AG04450 (cell line): Measurements from ENCODE around the gene CCDC183. TPM values are rescaled to one million over a fixed set of nuclear protein-coding genes. Genes with fewer than 3 reads are reported as not detected.

Source experiments
- CTCF ChIA-PET: fragments of 300-600, 350-600 bp; formaldehyde crosslinking; extraction: SDS; loops from one replicate; lab custom pipeline; 2022; ENCODE audit warnings: antibody characterized with exemption, inconsistent platforms; lab: Charles Lee
- POLR2A ChIA-PET: fragments of 350-600 bp; formaldehyde crosslinking; extraction: SDS; loops from one replicate; lab custom pipeline; 2021; ENCODE audit warnings: antibody characterized with exemption, inconsistent platforms; lab: Yijun Ruan, JAX
- DNase-seq: peaks from one replicate; pipeline ENCODE4 v3.0.0-alpha.2; 2011; ENCODE audit warnings: low read depth, low spot score
- H3K27ac ChIP-seq: one replicate; pipeline ENCODE4 v1.5.1; 2012; ENCODE audit warnings: low read depth, low read length, control low read depth
- H3K27me3 ChIP-seq: one replicate; pipeline ENCODE4 v1.6.0; 2012; ENCODE audit warnings: low read length; ENCODE audit not compliant: control insufficient read depth, insufficient read depth
- H3K4me3 ChIP-seq: 2 replicates; pipeline ENCODE4 v1.5.1; 2011; ENCODE audit warnings: mild to moderate bottlenecking, low read depth, low read length, control low read depth
- H3K9me3 ChIP-seq: 2 replicates; pipeline ENCODE4 v1.5.1; 2012; ENCODE audit warnings: low read length; ENCODE audit not compliant: control insufficient read depth, insufficient read depth
- polyA plus RNA-seq: library from polyadenylated mRNA; depleted of rRNA; stranded (reverse); fragments of >200 nt; gene quantifications from 2 replicates; pipeline ENCODE4 v1.2.3, GENCODE V29; 2011
- TF ChIP-seq, protein P1 (sequence below): IDR thresholded peaks from 2 replicates; pipeline ENCODE4 v1.5.1; 2011; ENCODE audit warnings: low read depth, low read length, control low read depth, inconsistent platforms

CCDC183 gene
- polyA plus RNA-seq, 1 experiment: 0.21 TPM

DNA sequence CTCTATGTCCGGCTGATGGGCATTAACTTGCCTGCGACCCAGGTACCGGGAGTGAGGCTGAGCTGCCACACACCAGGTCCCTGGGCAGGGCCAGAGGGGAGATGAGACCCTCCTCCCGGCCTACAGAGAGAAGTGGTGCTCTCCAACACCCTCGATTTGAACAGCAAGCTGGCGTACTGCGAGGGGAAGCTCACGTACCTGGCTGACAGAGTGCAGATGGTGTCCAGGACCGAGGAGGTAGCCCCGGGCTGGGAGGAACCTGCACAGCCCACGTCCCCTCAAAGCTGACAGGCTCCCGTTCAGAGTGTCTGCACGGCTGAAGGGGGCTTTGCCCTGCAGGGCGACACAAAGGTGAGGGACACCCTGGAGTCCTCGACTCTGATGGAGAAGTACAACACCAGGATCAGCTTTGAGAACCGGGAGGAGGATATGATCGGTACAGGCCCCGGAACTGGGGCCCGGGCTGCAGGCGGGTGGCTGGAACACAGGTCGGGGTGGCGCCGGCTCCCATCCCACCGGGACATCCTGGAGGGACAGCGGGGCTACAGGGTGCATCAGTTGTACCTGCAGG is 10.6 kb downstream of the CCDC183 start:
- no peaks in the 10 kb centered on the region; the same call in 1 of the 2 replicates for H3K9me3 ChIP-seq
- H3K27me3 ChIP-seq: peaks cover 6% of the 10 kb centered on the region
- peak overlapping the region; percentile 78 for H3K4me3 ChIP-seq
- no peak for DNase-seq
- TF ChIP-seq, protein P1, sequence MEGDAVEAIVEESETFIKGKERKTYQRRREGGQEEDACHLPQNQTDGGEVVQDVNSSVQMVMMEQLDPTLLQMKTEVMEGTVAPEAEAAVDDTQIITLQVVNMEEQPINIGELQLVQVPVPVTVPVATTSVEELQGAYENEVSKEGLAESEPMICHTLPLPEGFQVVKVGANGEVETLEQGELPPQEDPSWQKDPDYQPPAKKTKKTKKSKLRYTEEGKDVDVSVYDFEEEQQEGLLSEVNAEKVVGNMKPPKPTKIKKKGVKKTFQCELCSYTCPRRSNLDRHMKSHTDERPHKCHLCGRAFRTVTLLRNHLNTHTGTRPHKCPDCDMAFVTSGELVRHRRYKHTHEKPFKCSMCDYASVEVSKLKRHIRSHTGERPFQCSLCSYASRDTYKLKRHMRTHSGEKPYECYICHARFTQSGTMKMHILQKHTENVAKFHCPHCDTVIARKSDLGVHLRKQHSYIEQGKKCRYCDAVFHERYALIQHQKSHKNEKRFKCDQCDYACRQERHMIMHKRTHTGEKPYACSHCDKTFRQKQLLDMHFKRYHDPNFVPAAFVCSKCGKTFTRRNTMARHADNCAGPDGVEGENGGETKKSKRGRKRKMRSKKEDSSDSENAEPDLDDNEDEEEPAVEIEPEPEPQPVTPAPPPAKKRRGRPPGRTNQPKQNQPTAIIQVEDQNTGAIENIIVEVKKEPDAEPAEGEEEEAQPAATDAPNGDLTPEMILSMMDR: no peak
- ChIA-PET POLR2A (interaction anchor here (0.6 kb wide), 1 partner anchor 241 kb away, joined by 5 read pairs; no protein-coding TSS in a partner anchor), CTCF (interaction anchor here (1.5 to 2.6 kb wide), 2 partner anchors 14 to 36 kb away, joined by 5 to 12 read pairs; partner anchors contain the start of gene AJM1)
- H3K27ac ChIP-seq: no peak overlapping the region

DNA sequence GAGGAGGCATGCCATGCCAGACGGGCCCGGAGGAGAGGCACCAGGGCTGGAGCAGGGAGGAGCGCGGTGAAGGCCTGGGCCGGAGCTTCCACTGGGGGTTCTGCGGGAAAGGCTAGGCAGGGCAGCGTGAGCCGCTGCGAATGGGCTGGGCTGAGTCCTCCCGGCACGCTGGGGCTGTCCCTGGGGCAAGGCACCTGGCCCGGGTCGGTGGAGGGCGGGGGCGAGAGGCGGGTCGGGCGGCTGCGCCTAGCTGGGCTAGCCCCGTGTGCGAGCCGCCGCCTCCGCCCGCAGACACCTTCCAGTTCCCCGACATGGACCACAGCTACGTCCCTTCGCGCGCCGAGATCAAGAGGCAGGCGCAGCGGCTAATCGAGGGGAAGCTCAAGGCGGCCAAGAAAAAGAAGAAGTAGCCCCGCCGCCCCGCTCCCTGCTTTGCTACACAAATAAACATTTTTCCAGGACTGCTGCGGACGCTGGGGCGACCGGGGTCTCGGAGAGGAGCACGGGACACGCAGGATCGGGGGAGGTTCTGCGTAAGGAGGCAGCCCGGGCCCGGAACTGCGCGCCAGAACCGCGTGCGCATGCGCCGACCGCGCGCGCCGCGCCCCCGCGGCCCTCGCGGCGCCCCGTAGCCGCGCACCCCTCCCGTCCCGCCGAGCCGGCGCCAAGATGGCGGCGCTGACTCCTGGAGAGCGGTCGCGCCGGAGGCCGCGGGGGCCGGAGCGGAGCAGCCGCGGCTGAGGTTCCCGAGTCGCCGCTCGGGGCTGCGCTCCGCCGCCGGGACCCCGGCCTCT is 11.3 kb downstream of the CCDC183 start, which contains the start of gene RABL6:
Gene RABL6 (plus strand): TSS at position 668 of the 794 bp plus-strand sequence. CDS start 249 bp downstream, outside the sequence.
- Histone ChIP-seq H3K27me3 (peaks cover under 1% of the 10 kb centered on the region), H3K4me3 (peak within 1 kb of the TSS; percentile 78), H3K9me3 (no peaks in the 10 kb centered on the region; the same call in 1 of the 2 replicates), H3K27ac (peak within 1 kb of the TSS; percentile 52)
- ChIA-PET CTCF (interaction anchor here (2.6 kb wide), 1 partner anchor 14 kb away, joined by 12 read pairs; no protein-coding TSS in a partner anchor), POLR2A (interaction anchor here (0.6 to 1.0 kb wide), 3 partner anchors 13 to 241 kb away, joined by 3 to 5 read pairs (median 3); no protein-coding TSS in a partner anchor)
- TF ChIP-seq, protein P1: no peak
- DNase-seq: no peak

DNA sequence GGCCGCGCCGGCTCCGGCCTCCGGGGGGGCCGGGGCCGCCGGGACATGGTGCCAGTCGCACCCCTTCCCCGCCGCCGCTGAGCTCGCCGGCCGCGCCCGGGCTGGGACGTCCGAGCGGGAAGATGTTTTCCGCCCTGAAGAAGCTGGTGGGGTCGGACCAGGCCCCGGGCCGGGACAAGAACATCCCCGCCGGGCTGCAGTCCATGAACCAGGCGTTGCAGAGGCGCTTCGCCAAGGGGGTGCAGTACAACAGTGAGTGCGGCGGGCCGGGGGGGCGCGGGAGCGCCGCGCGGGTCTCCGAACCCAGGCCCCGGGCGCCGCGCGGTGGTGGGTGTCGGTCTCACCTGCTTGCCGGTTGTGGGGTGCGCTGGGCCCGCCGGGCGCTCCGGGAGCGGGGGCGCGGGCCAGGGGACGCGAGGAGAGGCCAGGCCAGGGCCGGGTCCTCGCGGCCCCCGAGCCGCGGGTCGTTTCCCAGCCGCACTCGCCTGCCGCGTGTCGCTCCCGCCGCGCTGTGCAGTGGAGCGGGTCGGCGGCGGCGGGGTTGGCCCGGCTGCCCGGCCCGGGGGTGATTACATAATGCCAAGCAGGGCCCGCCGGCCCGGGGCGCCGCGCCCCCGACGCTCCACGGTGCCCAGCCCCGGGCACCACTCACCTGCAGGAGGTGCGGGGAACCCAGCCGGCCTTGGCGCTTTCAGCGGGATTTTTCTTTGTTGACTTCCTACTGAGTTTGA is 12.1 kb downstream of the CCDC183 start:
- H3K27ac ChIP-seq: peak overlapping the region; percentile 11
- TF ChIP-seq, protein P1: no peak
- peak overlapping the region; percentile 78 for H3K4me3 ChIP-seq
- no peaks in the 10 kb centered on the region for H3K27me3 ChIP-seq
- ChIA-PET CTCF (interaction anchor here (2.6 kb wide), 1 partner anchor 15 kb away, joined by 12 read pairs; no protein-coding TSS in a partner anchor), POLR2A (interaction anchor here (1.0 kb wide), 2 partner anchors 14 to 18 kb away, joined by 3 read pairs; no protein-coding TSS in a partner anchor)
- no peaks in the 10 kb centered on the region; the same call in 1 of the 2 replicates for H3K9me3 ChIP-seq
- no peak for DNase-seq

DNA sequence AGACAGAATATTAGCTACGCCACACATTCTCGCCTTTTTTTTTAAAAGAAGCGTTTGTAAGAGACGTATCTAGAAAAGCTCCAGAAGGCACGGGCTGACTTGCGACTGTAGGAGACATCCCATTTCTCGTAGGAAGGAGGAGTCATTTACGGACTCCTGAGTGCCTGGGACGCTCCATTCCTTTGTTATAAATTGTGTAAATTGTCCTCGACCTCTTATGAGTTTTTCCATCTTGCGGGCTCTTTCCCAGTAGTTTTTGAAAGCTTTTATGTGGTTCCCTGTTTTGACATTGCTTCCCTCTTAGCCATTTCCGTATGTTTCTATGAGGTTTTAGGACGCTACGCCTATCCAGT is 12.6 kb downstream of the CCDC183 start:
- no peak for DNase-seq
- CTCF ChIA-PET: no interaction called here
- POLR2A ChIA-PET: interaction anchor here (0.6 to 1.0 kb wide), 2 partner anchors 9 to 18 kb away, joined by 3 read pairs; no protein-coding TSS in a partner anchor
- H3K4me3 ChIP-seq: peak overlapping the region; percentile 78
- no peaks in the 10 kb centered on the region for H3K27me3 ChIP-seq
- no peaks in the 10 kb centered on the region; the same call in 1 of the 2 replicates for H3K9me3 ChIP-seq
- H3K27ac ChIP-seq: peak overlapping the region; percentile 11
- TF ChIP-seq, protein P1: no peak
